ENCODE results near the gene GCNA.
"Not testable (repeated sequence)": the region's sequence is repeated elsewhere in the genome, so short reads cannot be mapped to it uniquely, and the experiment has no call there.

Gene GCNA

DNA sequence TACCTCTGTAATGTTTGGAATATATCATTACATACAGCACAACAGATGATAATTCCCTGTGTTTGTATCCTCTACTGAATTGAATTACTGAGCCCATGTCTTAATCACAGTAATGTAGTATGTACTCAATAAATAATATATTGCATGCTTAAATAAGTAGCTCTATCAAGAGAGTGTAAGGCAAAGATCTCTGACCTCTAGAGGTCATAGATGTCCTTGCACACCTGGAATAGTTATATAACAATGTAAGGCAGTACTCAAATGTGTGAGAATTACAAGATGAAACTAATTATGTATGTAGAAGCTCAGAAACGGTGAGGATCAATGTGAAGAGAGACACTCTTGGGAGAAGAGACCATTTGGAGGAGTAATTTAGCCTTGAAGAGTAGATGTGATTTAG, 14.3 kb upstream of the GCNA start:
- no peak for DNase-seq (ENCODE audit: low read depth)

DNA sequence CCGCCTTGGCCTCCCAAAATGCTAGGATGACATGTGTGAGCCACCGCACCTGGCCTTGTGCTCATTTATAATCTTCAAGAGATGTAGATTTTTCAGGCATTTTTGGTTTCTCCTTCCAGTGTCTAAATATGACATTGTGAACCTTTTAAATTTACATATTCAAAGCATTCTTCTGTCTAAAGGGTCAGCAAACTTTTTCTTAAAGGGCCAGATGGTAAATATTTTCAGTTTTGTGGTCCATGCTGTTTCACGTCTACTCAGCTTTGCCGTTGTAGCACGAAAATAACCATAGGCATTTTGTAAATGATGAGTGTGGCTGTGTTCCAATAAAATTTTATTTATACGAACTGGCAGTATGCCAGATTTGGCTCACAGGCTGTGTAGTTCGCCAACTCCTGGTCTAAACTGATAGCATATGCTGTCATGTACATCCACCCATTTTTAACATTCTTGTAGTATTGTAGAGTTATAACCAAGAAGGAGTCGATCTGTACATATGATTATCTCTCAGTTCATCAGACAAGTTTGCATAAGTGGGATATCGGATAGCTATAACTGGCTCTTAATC, 12.7 kb upstream of the GCNA start:
- no peak for DNase-seq (ENCODE audit: low read depth)

DNA sequence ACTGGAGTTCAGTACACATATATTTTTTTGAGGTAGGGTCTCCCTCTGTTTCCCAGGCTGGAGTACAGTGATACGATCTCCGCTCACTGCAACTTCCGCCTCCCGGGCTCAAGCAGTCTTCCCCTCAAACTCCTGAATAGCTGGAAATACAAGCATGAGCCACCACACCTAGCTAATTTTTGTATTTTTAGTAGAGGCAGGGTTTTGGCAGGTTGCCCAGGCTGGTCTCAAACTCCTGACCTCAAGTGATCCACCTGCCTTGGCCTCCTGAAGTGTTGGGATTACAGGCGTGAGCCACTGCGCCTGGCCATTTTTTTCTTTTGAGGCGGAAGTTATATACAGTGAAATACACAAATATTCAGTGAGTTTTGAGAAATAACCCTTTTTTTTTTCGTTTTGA, 6.8 kb upstream of the GCNA start:
- not testable (repeated sequence) for DNase-seq (ENCODE audit: low read depth)

DNA sequence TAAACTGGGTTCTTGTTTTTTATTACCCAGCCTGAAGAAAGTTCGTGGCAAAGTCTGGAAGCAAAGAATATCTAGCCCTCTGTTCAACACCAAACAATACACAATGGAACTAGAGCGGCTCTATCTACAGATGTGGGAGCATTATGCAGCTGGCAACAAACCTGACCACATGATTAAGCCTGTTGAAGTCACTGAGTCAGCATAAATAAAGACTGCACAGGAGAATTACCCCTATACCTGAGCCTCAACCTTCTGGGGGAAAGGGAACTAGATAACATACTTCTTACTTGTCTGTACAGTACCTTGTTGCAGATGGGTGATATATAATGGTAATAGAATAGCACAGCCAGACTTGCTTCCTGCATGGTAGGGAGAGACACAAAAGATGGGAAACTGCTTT, 4.6 kb upstream of the GCNA start:
- DNase-seq (ENCODE audit: low read depth), result no peak

DNA sequence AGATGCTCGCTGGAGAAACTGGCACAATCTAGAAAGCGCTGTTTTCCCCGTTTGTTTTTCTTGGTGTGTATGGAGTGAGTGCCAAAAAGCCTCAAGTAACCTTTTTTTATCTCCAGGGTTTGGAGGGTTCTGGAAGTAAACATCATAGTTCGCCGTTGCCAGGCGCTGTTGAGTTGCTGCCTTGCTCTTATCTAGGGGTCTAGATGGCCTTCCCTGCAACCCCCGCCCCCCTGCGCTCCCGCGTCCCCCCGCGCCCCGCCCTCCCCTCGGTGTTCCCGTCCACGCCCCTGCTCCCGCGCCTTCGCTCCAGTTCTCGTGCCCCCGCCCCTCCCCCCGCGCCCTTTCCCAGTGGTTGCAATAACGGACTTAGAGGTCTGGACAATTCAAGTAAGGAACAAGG, 555 bp upstream of the GCNA start:
- no peak for DNase-seq (ENCODE audit: low read depth)

DNA sequence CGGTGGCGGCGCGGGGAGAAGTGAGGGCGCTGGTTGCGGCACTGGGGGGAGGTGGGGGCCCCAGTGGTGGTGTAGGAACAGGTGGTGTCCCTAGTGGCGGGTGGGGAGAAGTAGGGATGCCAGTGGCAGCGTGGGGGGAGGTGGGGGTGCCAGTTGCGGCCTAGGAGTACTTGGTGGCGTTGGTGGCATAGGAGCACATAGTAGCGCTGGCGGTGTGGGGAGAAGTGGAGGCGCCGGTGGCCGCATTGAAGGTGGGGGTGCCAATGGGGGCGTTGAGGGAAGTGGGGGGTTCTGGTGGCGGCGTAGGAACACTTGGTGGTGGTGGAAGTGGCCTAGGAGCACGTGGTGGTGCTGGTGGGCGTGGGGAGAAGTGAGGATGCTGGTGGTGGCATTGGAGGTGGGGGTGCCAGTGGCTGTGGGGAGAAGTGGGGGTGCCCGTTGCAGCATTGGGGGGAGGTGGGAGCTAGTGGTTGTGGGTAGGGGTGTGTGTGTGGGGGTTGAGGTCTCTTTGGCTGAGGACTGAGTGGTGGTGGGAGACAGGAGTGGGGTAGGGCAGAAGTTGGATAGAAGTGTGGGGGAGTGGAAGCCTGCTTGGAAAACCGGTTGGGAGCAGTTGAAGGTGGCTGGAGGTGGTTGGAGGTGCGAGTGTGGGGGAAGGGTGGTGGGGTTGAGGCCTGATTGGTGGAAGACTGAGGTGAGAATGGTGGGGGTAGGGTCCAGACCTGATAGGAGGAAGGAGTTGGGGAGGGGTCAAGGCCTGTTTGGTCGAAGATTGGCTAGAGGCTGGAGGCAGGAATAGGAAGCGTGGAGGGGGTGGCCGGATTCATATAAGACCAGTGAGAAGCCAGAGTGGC, 1.1 kb downstream of the GCNA start:
- DNase-seq (ENCODE audit: low read depth), result no peak

DNA sequence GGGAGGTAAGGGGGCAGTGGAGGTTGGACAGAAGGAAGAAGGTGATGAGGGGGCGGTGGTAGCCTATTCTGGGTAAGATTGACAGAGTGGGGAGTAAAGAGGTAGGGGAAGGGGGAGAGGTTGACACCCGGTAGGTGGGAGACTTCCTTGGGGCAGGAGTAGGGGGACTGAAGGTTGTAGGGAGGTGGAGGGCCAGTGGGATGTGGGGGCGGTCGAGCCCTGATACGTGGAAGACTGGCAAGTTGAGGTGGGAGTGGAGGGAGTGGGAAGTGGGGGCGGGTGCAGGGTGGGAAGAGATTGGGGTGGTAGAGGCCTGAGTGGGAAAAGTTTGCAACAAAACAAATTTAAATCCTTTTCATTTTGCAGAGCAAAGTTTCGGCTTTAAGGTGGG, 1.7 kb downstream of the GCNA start:
- DNase-seq (ENCODE audit: low read depth), result no peak

DNA sequence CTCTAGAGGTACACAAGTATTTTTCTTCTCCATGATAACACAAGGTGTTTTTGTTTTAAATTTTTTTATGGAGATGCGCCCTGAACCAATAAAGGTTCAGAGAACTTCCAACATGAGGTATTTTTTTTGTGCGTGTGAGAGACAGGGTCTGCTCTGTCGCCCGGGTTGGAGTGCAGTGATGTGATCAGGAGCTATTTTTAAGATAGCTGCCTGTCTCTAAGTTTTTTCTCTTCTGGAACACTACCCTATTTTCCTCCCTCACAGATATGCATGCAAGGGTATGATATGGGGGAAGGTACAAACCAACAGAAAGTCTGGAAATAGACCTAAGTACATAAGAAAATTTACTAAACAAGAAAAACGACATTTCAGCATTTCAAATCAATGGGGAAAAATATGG, 3.0 kb downstream of the GCNA start:
- no peak for DNase-seq (ENCODE audit: low read depth)

DNA sequence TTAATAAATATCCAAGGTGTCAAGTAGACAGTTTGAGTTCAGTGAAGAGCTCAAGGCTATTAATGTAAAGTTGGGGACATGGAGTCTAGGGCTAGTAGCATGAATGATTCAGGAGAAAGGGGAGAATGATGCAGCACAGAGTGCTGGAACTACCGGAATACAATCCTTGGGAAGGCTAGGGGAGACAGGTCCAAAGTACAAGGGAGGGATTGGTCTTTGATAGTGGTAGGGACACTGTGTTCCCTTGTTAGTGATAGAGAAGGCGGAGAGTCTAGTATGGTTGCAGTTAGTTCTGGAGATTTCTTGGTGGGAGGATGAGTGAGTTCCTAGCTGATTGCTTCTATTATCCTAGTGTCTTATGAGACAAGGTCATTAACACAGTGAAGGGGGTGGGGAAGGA, 8.7 kb downstream of the GCNA start:
- no peak for DNase-seq (ENCODE audit: low read depth)

DNA sequence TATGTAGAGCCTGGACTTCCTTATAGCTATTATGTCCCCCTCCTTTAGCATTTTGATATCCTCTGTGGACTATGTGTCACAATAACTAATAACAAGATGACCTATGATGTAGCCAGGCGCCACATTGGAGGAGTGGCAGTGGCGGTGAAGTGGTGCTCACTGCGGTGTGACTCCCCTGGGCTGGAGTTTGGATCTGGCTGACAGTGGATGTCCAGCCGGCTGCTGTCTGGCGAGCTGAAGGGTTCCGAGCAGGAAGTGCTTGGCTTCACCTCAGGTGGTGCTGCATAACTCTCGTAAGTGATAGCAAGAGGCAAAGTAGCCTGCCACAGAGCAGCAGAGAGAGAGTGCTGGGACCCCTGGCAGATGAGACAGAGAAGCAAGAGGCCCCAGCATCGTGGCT, 15.0 kb downstream of the GCNA start:
- DNase-seq (ENCODE audit: low read depth), result not testable (repeated sequence)

DNA sequence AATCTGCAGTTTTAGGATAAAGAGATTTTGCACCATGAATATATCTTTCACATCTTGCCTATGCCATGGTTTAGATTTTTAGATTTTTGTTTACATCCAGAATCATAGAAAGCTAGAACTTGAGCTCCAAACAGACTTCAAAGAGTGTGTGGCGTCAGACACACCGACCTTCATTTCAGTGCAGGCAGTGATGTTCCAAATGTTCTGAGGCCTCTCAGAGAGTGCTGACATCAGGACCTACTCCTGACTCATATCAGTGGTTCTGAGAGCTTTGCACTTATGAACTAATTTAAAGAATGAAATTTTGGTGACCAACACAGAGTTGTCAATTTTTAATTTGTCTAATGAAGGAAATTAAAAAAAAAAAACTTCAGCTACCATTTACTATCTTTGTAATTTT, 21.7 kb downstream of the GCNA start:
- DNase-seq (ENCODE audit: low read depth), result no peak

DNA sequence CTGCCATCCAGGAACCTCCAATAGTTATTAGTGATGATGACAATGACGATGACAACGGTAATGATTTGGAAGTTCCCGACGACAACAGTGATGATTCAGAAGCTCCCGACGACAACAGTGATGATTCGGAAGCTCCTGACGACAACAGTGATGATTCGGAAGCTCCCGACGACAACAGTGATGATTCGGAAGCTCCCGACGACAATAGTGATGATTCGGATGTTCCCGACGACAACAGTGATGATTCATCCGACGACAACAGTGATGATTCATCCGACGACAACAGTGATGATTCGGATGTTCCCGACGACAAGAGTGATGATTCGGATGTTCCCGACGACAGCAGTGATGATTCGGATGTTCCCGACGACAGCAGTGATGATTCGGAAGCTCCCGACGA, 25.4 kb downstream of the GCNA start:
- no peak for DNase-seq (ENCODE audit: low read depth)

DNA sequence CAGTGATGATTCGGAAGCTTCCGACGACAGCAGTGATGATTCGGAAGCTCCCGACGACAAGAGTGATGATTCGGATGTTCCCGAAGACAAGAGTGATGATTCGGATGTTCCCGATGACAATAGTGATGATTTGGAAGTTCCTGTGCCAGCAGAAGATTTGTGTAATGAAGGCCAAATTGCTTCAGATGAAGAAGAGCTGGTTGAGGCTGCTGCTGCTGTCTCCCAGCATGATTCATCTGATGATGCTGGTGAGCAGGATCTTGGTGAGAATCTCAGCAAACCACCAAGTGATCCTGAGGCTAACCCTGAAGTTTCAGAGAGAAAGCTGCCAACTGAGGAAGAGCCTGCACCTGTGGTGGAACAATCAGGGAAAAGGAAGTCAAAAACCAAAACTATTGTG, 25.9 kb downstream of the GCNA start:
- no peak for DNase-seq (ENCODE audit: low read depth)

DNA sequence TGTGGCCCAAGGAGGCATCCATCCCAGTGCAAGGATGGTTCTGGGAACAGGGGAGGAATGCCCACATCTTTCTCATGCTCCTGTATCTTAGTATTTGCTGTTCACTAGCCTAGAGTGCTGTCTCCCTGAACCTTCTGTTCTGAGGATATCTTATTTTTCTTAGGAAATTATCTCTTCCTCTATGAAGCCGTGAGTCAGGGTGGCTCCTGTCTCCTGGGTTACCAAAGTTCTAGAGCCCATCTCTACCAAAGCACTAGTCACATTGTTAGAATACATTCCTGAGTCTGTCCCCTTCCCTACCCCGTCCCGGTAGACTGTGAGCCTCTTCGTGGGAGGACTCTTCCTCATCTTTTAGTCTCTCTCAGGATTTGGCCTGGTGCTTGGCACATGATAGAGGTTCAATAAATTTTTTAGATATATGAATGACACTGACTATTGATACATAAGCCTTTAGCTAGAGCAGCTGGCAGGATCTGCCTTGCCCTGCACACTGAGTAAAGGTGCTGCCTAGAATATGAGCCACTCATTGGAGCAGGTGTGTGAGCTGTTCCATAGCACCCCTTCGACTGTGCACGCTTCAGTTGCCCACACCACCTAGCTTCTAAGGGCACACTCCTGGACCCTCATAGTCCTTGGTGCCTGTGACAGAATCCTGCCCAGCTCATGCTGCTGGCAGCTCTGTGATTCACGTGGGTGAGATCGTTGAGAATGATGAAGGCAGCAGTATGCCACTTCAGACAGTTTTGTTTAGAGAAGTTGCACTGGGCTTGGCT, 26.7 kb downstream of the GCNA start:
- DNase-seq (ENCODE audit: low read depth), result no peak

DNA sequence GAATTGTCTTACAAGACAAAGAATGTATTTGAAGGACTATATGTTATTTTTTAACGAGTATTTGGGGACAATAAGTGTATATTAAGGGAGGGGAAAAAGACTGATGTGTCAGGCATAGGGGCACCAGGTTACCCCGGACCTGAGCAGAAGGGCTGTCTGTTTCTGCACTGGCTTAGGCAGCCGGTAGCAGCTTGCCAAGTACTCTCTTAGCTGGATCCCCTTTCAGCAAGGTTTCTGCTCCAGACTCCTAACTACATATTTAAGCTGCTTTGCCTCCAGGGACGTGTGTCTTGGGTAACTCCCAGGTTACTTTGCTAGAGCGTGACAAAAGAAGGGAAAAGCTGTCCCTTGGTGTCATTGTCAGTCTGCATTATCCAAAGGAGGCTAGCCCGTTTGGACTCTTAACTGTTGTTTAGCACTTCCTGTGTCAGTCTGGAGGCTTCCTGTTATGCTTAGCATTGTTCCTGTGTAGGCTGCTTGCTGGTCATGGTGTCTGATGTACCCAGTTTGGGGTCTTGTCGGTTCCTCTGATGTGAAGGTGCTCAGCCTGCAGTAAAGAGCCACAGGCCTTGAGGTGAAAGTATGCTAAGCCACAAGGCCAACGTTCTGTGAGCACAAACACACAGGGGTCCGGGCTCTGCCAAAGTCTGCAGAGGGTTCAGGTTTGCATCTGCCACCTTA, 28.4 kb downstream of the GCNA start:
- no peak for DNase-seq (ENCODE audit: low read depth)

DNA sequence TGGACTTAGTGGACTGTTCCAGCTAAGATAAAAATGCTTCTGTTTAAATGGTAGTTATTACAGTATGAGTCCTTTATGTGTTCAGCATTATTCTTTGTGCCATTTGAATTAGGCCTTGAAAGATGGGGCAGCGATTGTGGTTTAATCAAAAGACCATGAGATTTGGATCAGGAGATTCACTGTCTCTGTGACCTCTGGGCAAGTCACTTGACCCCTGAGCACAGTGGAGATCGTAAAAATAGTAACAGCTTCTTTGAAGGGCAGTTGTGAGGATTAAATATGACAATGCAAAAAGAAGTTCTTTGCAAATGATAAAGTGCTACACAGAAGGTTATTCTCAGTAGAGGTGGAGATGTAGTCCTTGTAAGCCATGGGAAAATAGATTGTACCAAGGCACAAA, 29.3 kb downstream of the GCNA start:
- DNase-seq (ENCODE audit: low read depth), result no peak

DNA sequence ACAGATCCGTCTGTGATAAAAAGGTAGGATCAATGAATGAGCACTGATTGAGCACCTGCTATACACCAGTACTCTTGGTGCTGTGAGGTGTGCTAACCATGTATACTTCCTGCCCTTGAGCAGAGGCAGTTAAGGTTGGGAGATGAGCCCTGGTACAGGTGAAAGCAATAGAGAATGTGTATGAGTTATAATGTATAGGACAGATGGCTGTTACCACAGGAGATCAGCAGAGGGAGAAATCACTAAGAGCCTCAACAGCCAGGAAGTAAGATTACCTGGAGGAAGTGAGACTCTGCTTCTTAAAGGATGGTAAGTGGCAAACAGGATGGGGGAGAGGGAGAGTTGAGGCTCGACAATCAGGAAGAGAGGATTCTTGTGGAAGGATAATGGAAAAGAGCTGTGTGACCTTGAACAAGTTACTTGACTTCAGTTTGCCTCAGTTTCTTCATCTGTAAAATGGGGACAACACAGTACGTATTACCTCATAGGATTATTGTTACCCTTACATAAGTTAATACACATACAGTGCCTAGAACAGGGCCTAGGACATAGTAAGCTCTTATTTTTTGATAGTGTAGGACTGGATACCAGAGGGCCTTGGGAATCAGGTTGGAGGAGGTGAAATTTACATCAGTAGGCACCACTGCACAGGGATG, 31.0 kb downstream of the GCNA start:
- no peak for DNase-seq (ENCODE audit: low read depth)

DNA sequence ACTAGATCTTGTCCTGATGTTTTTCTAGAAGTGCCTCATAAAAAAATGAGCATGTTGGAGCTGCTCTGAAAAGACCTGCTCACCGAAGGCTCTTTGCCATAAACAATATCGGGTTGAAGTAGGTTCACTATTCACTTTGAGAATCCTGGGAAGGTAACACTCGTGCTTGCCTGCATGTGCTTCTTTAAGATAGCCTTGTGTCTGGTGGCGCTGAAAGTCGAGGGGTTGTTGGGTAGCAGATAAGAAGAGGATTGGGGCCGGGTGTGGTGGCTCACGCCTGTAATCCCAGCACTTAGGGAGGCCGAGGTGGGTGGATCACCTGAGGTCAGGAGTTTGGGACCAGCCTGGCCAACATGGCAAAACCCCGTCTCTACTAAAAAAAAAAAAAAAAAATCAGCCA, 33.5 kb downstream of the GCNA start:
- not testable (repeated sequence) for DNase-seq (ENCODE audit: low read depth)

DNA sequence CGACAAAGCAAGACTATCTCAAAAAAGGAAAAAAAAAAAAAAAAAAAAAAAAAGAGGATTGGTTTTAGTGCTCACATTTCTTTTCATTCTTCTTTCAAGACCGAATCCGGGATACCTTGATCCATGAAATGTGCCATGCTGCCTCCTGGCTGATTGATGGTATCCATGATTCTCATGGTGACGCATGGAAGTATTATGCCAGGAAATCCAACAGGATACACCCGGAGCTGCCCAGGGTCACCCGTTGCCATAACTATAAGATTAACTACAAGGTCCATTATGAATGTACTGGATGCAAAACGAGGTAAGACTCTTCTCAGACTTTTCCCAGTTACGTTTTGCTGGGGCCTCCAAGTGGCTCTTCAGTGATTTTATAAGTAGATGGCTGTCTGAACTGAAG, 34.0 kb downstream of the GCNA start:
- DNase-seq (ENCODE audit: low read depth), result no peak

DNA sequence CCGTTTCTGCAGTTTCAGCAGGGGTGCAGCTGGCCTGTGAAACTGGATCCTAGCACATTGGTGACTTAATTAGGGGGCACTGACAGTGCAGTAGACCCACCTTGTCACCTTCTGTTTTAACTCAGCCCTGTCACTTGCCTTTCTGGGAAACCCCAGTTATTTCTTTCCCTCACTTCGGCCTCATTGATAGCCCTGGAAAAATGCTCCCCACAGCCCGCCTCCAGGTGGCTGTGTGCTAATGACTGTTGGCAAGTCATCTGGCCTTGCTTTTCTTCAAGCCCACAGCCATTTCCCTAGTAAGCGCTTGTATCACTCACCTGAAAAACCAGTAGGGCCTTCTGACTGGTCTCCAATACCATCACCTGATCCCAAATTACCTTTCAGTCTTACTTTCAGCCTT, 36.8 kb downstream of the GCNA start:
- DNase-seq (ENCODE audit: low read depth), result no peak

DNA sequence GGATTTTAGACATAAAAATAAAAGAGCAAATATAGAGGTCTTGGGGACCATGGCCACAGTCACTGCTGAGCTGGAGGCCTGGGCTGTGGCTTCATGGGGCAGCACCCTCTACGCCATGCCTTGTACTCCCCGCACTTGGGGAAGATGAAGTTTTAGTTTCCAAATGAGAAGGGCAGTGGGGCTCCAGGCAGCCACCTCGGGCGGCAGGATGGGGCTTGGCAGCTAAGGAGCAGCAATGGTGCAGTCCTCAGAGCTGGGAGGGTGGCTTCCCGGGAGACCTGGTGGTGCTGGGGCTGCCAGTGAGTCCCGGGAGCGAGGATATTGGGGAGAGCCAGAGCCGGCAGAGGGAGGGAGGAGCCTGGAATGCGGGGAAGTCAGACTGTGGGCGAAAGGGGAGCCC, 37.7 kb downstream of the GCNA start:
- no peak for DNase-seq (ENCODE audit: low read depth)

Measured in activated T-cell treated with anti-CD3 and anti-CD28 coated beads for 24 hours (primary cell).